Measurements from ENCODE around the gene TMEM258. TPM values are rescaled to one million over a fixed set of nuclear protein-coding genes. Genes with fewer than 3 reads are reported as not detected.

The TMEM258 gene
- total and polyA plus RNA-seq, 9 of the 15 experiments (the other 6 are each of a cell fraction or from before 2014, with no cell fraction given) = 97.2 to 856 (median 231) TPM

GRCh38 chr11:61771985-61772455 is 20.4 kb downstream of the TMEM258 start:
- in situ Hi-C loops (cut with MboI) (no loop called here), intact Hi-C loops (cut with micrococcal nuclease) (no loop called here)
- no peak for ATAC-seq
- H3K27ac ChIP-seq (ENCODE audit: extremely low read depth, low read depth, low read length) = no peak overlapping the region
- POLR2A ChIA-PET = interaction anchor here (0.9 kb wide), 2 partner anchors 13 to 33 kb away, joined by 3 to 4 read pairs; no protein-coding TSS in a partner anchor
- no peaks in the 10 kb centered on the region for H3K79me2 ChIP-seq (ENCODE audit: control insufficient read depth, insufficient read depth, low read length)
- no peak overlapping the region for H2AFZ ChIP-seq (ENCODE audit: low read depth, low read length)
- peak overlapping the region in 1 of 2 experiments; percentile 50; a peak in 1 of 4 replicates for H3K9ac ChIP-seq (ENCODE audit: insufficient read depth in 1 of 2, low read depth in 2 of 2, low read length in 2 of 2)
- no peak for FAIRE-seq
- peaks cover 0 to 66% of the 10 kb centered on the region in 2 experiments; a peak in 2 of 5 replicates for H3K4me1 ChIP-seq (replicated peaks in 1 of 2; ENCODE audit: control insufficient read depth in 2 of 2, insufficient read depth in 2 of 2, low read length in 2 of 2)
- no peak for DNase-seq (ENCODE audit: extremely low read depth in 1 of 4, low spot score in 3 of 4)
- no peaks in the 10 kb centered on the region for H4K20me1 ChIP-seq (replicated peaks; ENCODE audit: control insufficient read depth, insufficient read depth, low read length)
- no peak overlapping the region for H3K4me3 ChIP-seq
- peaks cover 2% of the 10 kb centered on the region; the same call in 1 of the 3 replicates for H3K36me3 ChIP-seq (ENCODE audit: control insufficient read depth, insufficient read depth, low read length)
- CTCF ChIA-PET (ENCODE audit: low intra/inter-chr PET ratio) = no interaction called here
- no peaks in the 10 kb centered on the region for H3K27me3 ChIP-seq (ENCODE audit: control insufficient read depth in 2 of 2, insufficient read depth in 2 of 2, low read length in 2 of 2)
- no peaks in the 10 kb centered on the region for H3K9me1 ChIP-seq (ENCODE audit: control insufficient read depth, insufficient read depth, low read length)
- H3K9me3 ChIP-seq (replicated peaks; ENCODE audit: control insufficient read depth, insufficient read depth, low read depth, low read length) = no peaks in the 10 kb centered on the region
- no TSS peak for BruUV-seq (replicated peaks)
- no peak for TF ChIP-seq FOXJ2 (tag; IDR thresholded peaks at IDR 0.05)
- TF ChIP-seq HMG20B (CRISPR knock-in tag; IDR thresholded peaks at IDR 0.05) = no peak
- TF ChIP-seq SPI1 (IDR thresholded peaks at IDR 0.05; ENCODE audit: borderline replicate concordance, low read depth, low read length) = no peak
- TF ChIP-seq PHB2 (IDR thresholded peaks at IDR 0.05; ENCODE audit: low read depth) = no peak
- no peak for TF ChIP-seq BRF2 (IDR thresholded peaks at IDR 0.05; ENCODE audit: borderline replicate concordance, insufficient read depth, insufficient read length)
- no peak for TF ChIP-seq THAP7 (CRISPR knock-in tag; IDR thresholded peaks at IDR 0.05)
- peak; percentile 64; the same call in 1 of the 2 replicates for TF ChIP-seq ZNF263 (CRISPR knock-in tag; IDR thresholded peaks at IDR 0.05; ENCODE audit: borderline replicate concordance)
- no peak for TF ChIP-seq REST (IDR thresholded peaks at IDR 0.05; ENCODE audit: borderline replicate concordance)
- no peak for TF ChIP-seq REST (CRISPR knock-in tag; IDR thresholded peaks at IDR 0.05; ENCODE audit: low read depth)
- 67% methylated on average over 4 of the region's 7 CpGs for WGBS (ENCODE audit: insufficient coverage, low coverage, missing lambda C conversion rate)
- no peak overlapping the region for H3K4me2 ChIP-seq (ENCODE audit: insufficient read depth, low read length)

All from K562 (cell line).